Adrenal gland (tissue), 12 donors: Measurements from ENCODE around the gene NCOA5. TPM values are rescaled to one million over a fixed set of nuclear protein-coding genes. Genes with fewer than 3 reads are reported as not detected.

ENCODE experiments used
- DNase-seq, 7 donors: peaks; one replicate each; pipeline ENCODE4 v3.0.0-alpha.2; 2019 to 2020
- H3K27ac ChIP-seq, 5 donors: fragments of 200-600 bp; sonication (generic) in 4 of 5; 1 replicate in 3 of 5; 2 replicates in 2 of 5; pipeline versions ENCODE4 v1.5.1 to v1.8.0; 2016 to 2020; ENCODE audit warnings: mild to moderate bottlenecking in 1 of 5
- H3K27me3 ChIP-seq: fragments of 200-600 bp; 2 replicates; pipeline ENCODE4 v1.8.0; 2021
- H3K36me3 ChIP-seq, 2 donors: fragments of 200-600 bp; replicated peaks in 1 of 2; 1 replicate in 1 of 2; 2 replicates in 1 of 2; pipeline versions ENCODE4 v1.5.1 to v1.8.0; 2018 to 2022
- H3K4me1 ChIP-seq, 2 donors: fragments of 200-600 bp; replicated peaks in 1 of 2; 1 replicate in 1 of 2; 2 replicates in 1 of 2; pipeline versions ENCODE4 v1.5.1 to v1.8.0; 2018 to 2021
- H3K4me3 ChIP-seq, 4 donors: fragments of 200-600 bp; sonication (generic) in 3 of 4; one replicate each; pipeline ENCODE4 v1.5.1; 2016 to 2018
- H3K9me3 ChIP-seq, 3 donors: fragments of 200-600 bp; sonication (generic) in 1 of 3; replicated peaks in 1 of 3; 1 replicate in 2 of 3; 2 replicates in 1 of 3; pipeline versions ENCODE4 v1.5.1 to v1.8.0; 2016 to 2021
- CTCF ChIP-seq, 6 experiments: fragments of 450-650 bp in 4 of 6; fragments of 200-600 bp in 2 of 6; sonication (generic) in 1 of 6; IDR thresholded peaks; 1 replicate in 5 of 6; 2 replicates in 1 of 6; pipeline versions ENCODE4 v1.5.1 to v1.8.0; 2016 to 2021; ENCODE audit warnings: antibody characterized with exemption in 6 of 6, mild to moderate bottlenecking in 2 of 6, moderate library complexity in 1 of 6
- POLR2A ChIP-seq, 2 donors: fragments of 450-650 bp; IDR thresholded peaks; one replicate each; pipeline ENCODE4 v1.6.1; 2017; ENCODE audit warnings: antibody characterized with exemption in 2 of 2, mild to moderate bottlenecking in 2 of 2, moderate library complexity in 1 of 2
- WGBS, 4 donors: extraction: QIAGEN DNeasy Blood & Tissue Kit in 2 of 4; methylation state at CpG; one replicate each; pipeline versions ENCODE4 v1.1.5 to v1.1.7; 2013 to 2017; 5-methylcytosine and 5-hydroxymethylcytosine counted together
- intact Hi-C, 2 donors: fragments of 100-400 bp; cut with DNase I; formaldehyde crosslinking; loops; one replicate each; pipeline versions ENCODE4 v1.14.1 to v1.15.0; 2022 to 2023
- polyA plus RNA-seq, 3 donors: library from polyadenylated mRNA; stranded (reverse); fragments of 200-250 nt in 2 of 3; fragments of 350-450 nt in 1 of 3; fragmentation: Illumina TruSeq in 1 of 3; extraction: RNeasy Lipid Tissue Mini Kit (QIAGEN cat#74804) in 1 of 3; gene quantifications; one replicate each; pipeline ENCODE4 v1.2.3, GENCODE V29; 2013 to 2014
- total RNA-seq, 9 donors: library from RNA; depleted of rRNA in 4 of 9; stranded (reverse); fragments of >200 nt in 4 of 9; fragments of 120-200 nt in 1 of 9; fragmentation: NEBNext Ultra II Directional in 1 of 9; extraction: Animal tissue kit (Norgen Biotek cat#: 25700) in 1 of 9; gene quantifications; one replicate each; pipeline versions ENCODE4 v1.1.0 to v1.2.4, GENCODE V29; 2013 to 2023
- donor health status: healthy with polysubstance abuse.
- donor health status: Bipolar disorder and iron deficiency.
- donor health status: DM: yes; HTN: yes; CAD: no.
- donor health status: DM: no; HTN: no; CAD: no.
- donor health status: DM: no; HTN: no; CAD: no.
- donor health status: DM: yes; HTN: yes; CAD: no.

NCOA5 gene
- total and polyA plus RNA-seq, 12 donors = 17.8 to 44.8 (median 24.7) TPM

GRCh38 chr20:46022411-46023147 lies 67.2 kb downstream of the NCOA5 start:
- no peaks in the 10 kb centered on the region for H3K27me3 ChIP-seq
- intact Hi-C loops = loop anchor here (5.0 to 10.0 kb wide), 3 partner anchors 52 to 152 kb away; partner anchors contain the start of gene NCOA5 (in 1 of the 2)
- H3K27ac ChIP-seq = no peak overlapping the region
- 2% methylated on average over 20 to 36 of the region's 37 CpGs for WGBS, 4 donors
- peak overlapping the region in 1 of 4 donors; percentile 83 for H3K4me3 ChIP-seq
- peak in 6 of 7 donors; percentile 53 to 71 (median 70) for DNase-seq
- no peaks in the 10 kb centered on the region for H3K36me3 ChIP-seq
- peaks cover 0 to 12% of the 10 kb centered on the region in 2 donors for H3K4me1 ChIP-seq
- TF ChIP-seq CTCF (IDR thresholded peaks at IDR 0.05) (peak; percentile 42 to 87 (median 66)), POLR2A (IDR thresholded peaks at IDR 0.05) (no peak)
- H3K9me3 ChIP-seq = no peaks in the 10 kb centered on the region

GRCh38 chr20:46021361-46022359 lies 68.1 kb downstream of the NCOA5 start:
- intact Hi-C loops = loop anchor here (5.0 to 10.0 kb wide), 3 partner anchors 53 to 153 kb away; partner anchors contain the start of gene NCOA5 (in 1 of the 2)
- Histone ChIP-seq H3K4me3 (peak overlapping the region in 2 of 4 donors; percentile 32 to 83), H3K9me3 (no peaks in the 10 kb centered on the region), H3K4me1 (peaks cover 0 to 12% of the 10 kb centered on the region in 2 donors), H3K27ac (peak overlapping the region in 1 of 5 donors; percentile 76), H3K36me3 (no peaks in the 10 kb centered on the region), H3K27me3 (no peaks in the 10 kb centered on the region)
- WGBS, 4 donors = 6 to 13% (median 8%) methylated on average over 28 to 71 of the region's 71 CpGs
- peak in 6 of 7 donors; percentile 68 to 85 (median 76) for DNase-seq
- TF ChIP-seq POLR2A (IDR thresholded peaks at IDR 0.05) (no peak), CTCF (IDR thresholded peaks at IDR 0.05) (peak in 1 of 6 experiments; percentile 7)

GRCh38 chr20:46020555-46020954 lies 69.2 kb downstream of the NCOA5 start:
- Histone ChIP-seq H3K27ac (no peak overlapping the region), H3K27me3 (no peaks in the 10 kb centered on the region), H3K9me3 (no peaks in the 10 kb centered on the region), H3K4me1 (peaks cover 0 to 12% of the 10 kb centered on the region in 2 donors), H3K36me3 (no peaks in the 10 kb centered on the region), H3K4me3 (no peak overlapping the region)
- no peak for TF ChIP-seq CTCF (IDR thresholded peaks at IDR 0.05)
- no peak for TF ChIP-seq POLR2A (IDR thresholded peaks at IDR 0.05)
- WGBS, 4 donors = 50 to 74% (median 66%) methylated on average over 4 of the region's 4 CpGs
- no peak for DNase-seq
- intact Hi-C loops = loop anchor here (5.0 to 10.0 kb wide), 3 partner anchors 54 to 154 kb away; partner anchors contain the start of gene NCOA5 (in 1 of the 2)
